ENCODE data around the gene KNTC1.

DNA sequence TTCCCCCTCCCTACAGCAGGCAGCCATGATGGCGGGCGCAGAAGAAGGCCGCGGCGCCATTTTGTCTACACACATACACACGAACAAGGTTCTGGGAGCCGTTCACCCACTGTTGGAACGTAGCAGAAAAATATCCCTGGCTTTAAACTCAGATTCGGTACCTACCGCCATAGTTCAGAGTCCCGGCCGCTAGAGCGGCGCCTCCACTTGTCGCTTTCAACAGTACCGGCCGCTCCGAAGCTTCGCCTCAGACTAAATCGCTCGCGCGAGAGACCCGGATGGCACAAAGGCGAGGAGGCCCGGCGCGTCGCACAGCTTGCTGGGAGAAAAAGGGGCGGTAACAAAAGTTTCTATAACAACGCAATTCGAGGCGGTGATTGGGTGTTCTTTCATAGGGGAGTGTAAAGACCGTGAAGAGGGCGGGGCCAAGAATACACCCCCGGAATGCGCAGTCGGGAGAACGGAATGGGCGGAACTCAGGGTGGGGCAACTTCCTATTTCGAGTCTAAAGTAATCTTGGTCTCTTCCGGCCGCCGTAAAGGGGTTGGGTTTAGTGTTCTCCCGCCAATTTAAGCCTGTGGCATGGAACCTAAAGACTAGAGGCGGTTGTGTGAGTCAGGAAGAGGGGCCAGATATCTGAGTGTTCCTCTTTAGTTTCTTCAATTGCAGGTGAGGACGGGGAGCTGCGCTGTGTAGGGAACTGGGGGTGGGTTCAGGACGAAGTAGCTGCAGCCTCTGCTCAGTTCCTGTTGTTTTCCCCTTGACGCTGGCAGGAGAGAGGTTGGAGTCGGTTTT lies at the start of gene KNTC1, which contains the start of gene RSRC2:
- TF ChIP-seq, protein P1, sequence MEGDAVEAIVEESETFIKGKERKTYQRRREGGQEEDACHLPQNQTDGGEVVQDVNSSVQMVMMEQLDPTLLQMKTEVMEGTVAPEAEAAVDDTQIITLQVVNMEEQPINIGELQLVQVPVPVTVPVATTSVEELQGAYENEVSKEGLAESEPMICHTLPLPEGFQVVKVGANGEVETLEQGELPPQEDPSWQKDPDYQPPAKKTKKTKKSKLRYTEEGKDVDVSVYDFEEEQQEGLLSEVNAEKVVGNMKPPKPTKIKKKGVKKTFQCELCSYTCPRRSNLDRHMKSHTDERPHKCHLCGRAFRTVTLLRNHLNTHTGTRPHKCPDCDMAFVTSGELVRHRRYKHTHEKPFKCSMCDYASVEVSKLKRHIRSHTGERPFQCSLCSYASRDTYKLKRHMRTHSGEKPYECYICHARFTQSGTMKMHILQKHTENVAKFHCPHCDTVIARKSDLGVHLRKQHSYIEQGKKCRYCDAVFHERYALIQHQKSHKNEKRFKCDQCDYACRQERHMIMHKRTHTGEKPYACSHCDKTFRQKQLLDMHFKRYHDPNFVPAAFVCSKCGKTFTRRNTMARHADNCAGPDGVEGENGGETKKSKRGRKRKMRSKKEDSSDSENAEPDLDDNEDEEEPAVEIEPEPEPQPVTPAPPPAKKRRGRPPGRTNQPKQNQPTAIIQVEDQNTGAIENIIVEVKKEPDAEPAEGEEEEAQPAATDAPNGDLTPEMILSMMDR (IDR thresholded peaks at IDR 0.05; ENCODE audit: low read depth, low read length): no peak
- no peak for TF ChIP-seq EZH2phosphoT487 (IDR thresholded peaks at IDR 0.05; ENCODE audit: low read depth)
